ENCODE measurements around the gene AGBL4. TPM values are rescaled to one million over a fixed set of nuclear protein-coding genes. Genes with fewer than 3 reads are reported as not detected.

Gene AGBL4
- total and polyA plus RNA-seq, 2 of the 4 experiments (the other 2 are of a cell fraction), result not detected

GRCh38 chr1:49627781-49628180 lies 396.0 kb downstream of the AGBL4 start:
- Histone ChIP-seq H3K4me2 (ENCODE audit: low read depth, low read length) (no peak overlapping the region), H3K9ac (ENCODE audit: low read depth, low read length) (no peak overlapping the region), H4K5ac (ENCODE audit: low read depth, low read length) (no peak overlapping the region), H2BK20ac (ENCODE audit: low read depth, low read length) (no peak overlapping the region), H3K18ac (ENCODE audit: low read depth, low read length) (no peak overlapping the region), H2AK9ac (replicated peaks; ENCODE audit: low read depth, low read length, poor library complexity) (no peak overlapping the region), H2AK5ac (ENCODE audit: low read depth, low read length) (no peak overlapping the region), H3K4ac (ENCODE audit: low read depth, low read length) (no peak overlapping the region), H3K36me3 (ENCODE audit: control insufficient read depth, insufficient read depth, low read length) (no peaks in the 10 kb centered on the region), H2BK15ac (ENCODE audit: low read depth, low read length) (no peak overlapping the region), H3K9me1 (ENCODE audit: insufficient read depth, low read length) (no peaks in the 10 kb centered on the region), H2BK5ac (ENCODE audit: low read depth, low read length, poor library complexity, severe bottlenecking) (no peak overlapping the region), H3K14ac (replicated peaks; ENCODE audit: low read depth, low read length) (no peak overlapping the region), H3K9me3 (ENCODE audit: control insufficient read depth, insufficient read depth, low read length) (peaks cover 4% of the 10 kb centered on the region; the same call in 1 of the 2 replicates), H4K20me1 (ENCODE audit: insufficient read depth, low read length) (no peaks in the 10 kb centered on the region), H3K27ac (ENCODE audit: insufficient read depth, low read length) (no peak overlapping the region), H4K8ac (ENCODE audit: low read depth in 2 of 2, low read length in 2 of 2) (no peak overlapping the region), H2AFZ (replicated peaks; ENCODE audit: low read length, poor library complexity) (no peak overlapping the region), H3K23ac (ENCODE audit: low read depth, low read length) (no peak overlapping the region), H3K27me3 (ENCODE audit: control insufficient read depth, insufficient read depth, low read length) (no peaks in the 10 kb centered on the region), H2BK120ac (ENCODE audit: low read depth, low read length) (no peak overlapping the region), H3K56ac (ENCODE audit: extremely low read depth, insufficient read depth, low read length) (no peak overlapping the region), H3K4me3 (ENCODE audit: insufficient read depth, low read depth, low read length) (no peak overlapping the region), H4K91ac (ENCODE audit: insufficient read depth, low read depth, low read length) (no peak overlapping the region), H3K79me1 (ENCODE audit: low read depth in 1 of 2, low read length in 2 of 2) (no peaks in the 10 kb centered on the region), H3K4me1 (ENCODE audit: control insufficient read depth, insufficient read depth, low read length) (no peaks in the 10 kb centered on the region)
- DNase-seq (no peak), ATAC-seq (ENCODE audit: low read depth) (no peak)
- TF ChIP-seq CHD1 (IDR thresholded peaks at IDR 0.05; ENCODE audit: low read depth, low read length) (no peak), SMC3 (IDR thresholded peaks at IDR 0.05; ENCODE audit: low read depth, low read length) (no peak), MAZ (IDR thresholded peaks at IDR 0.05; ENCODE audit: borderline replicate concordance, low read depth, low read length) (no peak), USF2 (IDR thresholded peaks at IDR 0.05; ENCODE audit: low read depth, low read length) (no peak), CEBPB (IDR thresholded peaks at IDR 0.05; ENCODE audit: low read depth, low read length) (no peak), BHLHE40 (IDR thresholded peaks at IDR 0.05; ENCODE audit: low read depth, low read length) (no peak), NFE2L2 (IDR thresholded peaks at IDR 0.05; ENCODE audit: low read depth, low read length) (no peak), ELK1 (IDR thresholded peaks at IDR 0.05; ENCODE audit: borderline replicate concordance, low read depth, low read length) (no peak), RFX5 (IDR thresholded peaks at IDR 0.05; ENCODE audit: low read depth, low read length) (no peak), POLR2A (IDR thresholded peaks at IDR 0.05; ENCODE audit: low read depth, low read length) (no peak), MXI1 (IDR thresholded peaks at IDR 0.05; ENCODE audit: borderline replicate concordance, low read depth, low read length) (no peak)
- POLR2A ChIA-PET (ENCODE audit: unreplicated experiment), result no interaction called here
- 61% methylated on average over 2 of the region's 3 CpGs; no CpG with 5 or more reads in 1 of the 2 experiments for WGBS, 2 experiments (ENCODE audit: extremely low coverage in 2 of 2, insufficient read length in 1 of 2)
- no TSS peak for BruUV-seq (replicated peaks)
- CTCF ChIA-PET, result no interaction called here
- intact Hi-C loops (cut with micrococcal nuclease), result no loop called here
- dilution Hi-C loops (cut with HindIII; ENCODE audit: low sequenced_read_pairs, unreplicated experiment), result no loop called here
- in situ Hi-C loops (cut with MboI; ENCODE audit: low sequenced_read_pairs), result no loop called here
